Astrocyte (in vitro differentiated cells and primary cell): ENCODE results near the gene TPM3. TPM values are rescaled to one million over a fixed set of nuclear protein-coding genes. Genes with fewer than 3 reads are reported as not detected.
"Not testable (repeated sequence)": the region's sequence is repeated elsewhere in the genome, so short reads cannot be mapped to it uniquely, and the experiment has no call there.

Source experiments
- DNase-seq: peaks from one replicate; pipeline ENCODE4 v3.0.0-alpha.2; 2010; ENCODE audit warnings: low read depth
- FAIRE-seq: peaks from 2 replicates; lab custom pipeline; 2011; peaks lifted over from hg19 to GRCh38; lab: Jason Lieb, UNC
- H2AFZ ChIP-seq: 2 replicates; pipeline ENCODE4 v1.6.0; 2012; ENCODE audit warnings: low read depth, low read length, inconsistent platforms
- H3K27ac ChIP-seq: 2 replicates; pipeline ENCODE4 v1.5.1; 2011; ENCODE audit warnings: low read depth, low read length, inconsistent platforms
- H3K27me3 ChIP-seq: 2 replicates; pipeline ENCODE4 v1.6.0; 2011; ENCODE audit warnings: low read length, inconsistent platforms; ENCODE audit not compliant: insufficient read depth
- H3K36me3 ChIP-seq: 2 replicates; pipeline ENCODE4 v1.5.1; 2011; ENCODE audit warnings: low read length, inconsistent platforms; ENCODE audit not compliant: insufficient read depth
- H3K4me1 ChIP-seq: 2 replicates; pipeline ENCODE4 v1.5.1; 2011; ENCODE audit warnings: low read length, inconsistent platforms; ENCODE audit not compliant: insufficient read depth
- H3K4me2 ChIP-seq: 2 replicates; pipeline ENCODE4 v1.6.0; 2012; ENCODE audit warnings: low read length, inconsistent platforms
- H3K4me3 ChIP-seq: 2 replicates; pipeline ENCODE4 v1.5.1; 2011; ENCODE audit warnings: low read depth, mild to moderate bottlenecking, low read length, inconsistent platforms; ENCODE audit not compliant: insufficient read depth
- H3K79me2 ChIP-seq: 2 replicates; pipeline ENCODE4 v1.6.0; 2012; ENCODE audit warnings: mild to moderate bottlenecking, low read length, inconsistent platforms; ENCODE audit not compliant: insufficient read depth
- H3K9ac ChIP-seq: 2 replicates; pipeline ENCODE4 v1.6.0; 2012; ENCODE audit warnings: mild to moderate bottlenecking, low read length, inconsistent platforms
- H3K9me3 ChIP-seq: 2 replicates; pipeline ENCODE4 v1.5.1; 2012; ENCODE audit warnings: low read depth, mild to moderate bottlenecking, low read length, inconsistent platforms; ENCODE audit not compliant: insufficient read depth
- H4K20me1 ChIP-seq: 2 replicates; pipeline ENCODE4 v1.6.0; 2012; ENCODE audit warnings: low read length, inconsistent platforms; ENCODE audit not compliant: insufficient read depth
- H3K27ac Mint-ChIP-seq: one replicate; pipeline ENCODE4 v1.8.0; 2021; ENCODE audit warnings: mild to moderate bottlenecking, mixed read lengths; ENCODE audit not compliant: unreplicated experiment
- H3K27me3 Mint-ChIP-seq: one replicate; pipeline ENCODE4 v1.8.0; 2021; ENCODE audit warnings: low read depth, mixed read lengths; ENCODE audit not compliant: unreplicated experiment
- H3K36me3 Mint-ChIP-seq: one replicate; pipeline ENCODE4 v1.8.0; 2021; ENCODE audit warnings: low read depth, mixed read lengths; ENCODE audit not compliant: unreplicated experiment
- H3K4me1 Mint-ChIP-seq: one replicate; pipeline ENCODE4 v1.8.0; 2021; ENCODE audit warnings: low read depth, mixed read lengths; ENCODE audit not compliant: unreplicated experiment
- H3K4me3 Mint-ChIP-seq: one replicate; pipeline ENCODE4 v1.8.0; 2021; ENCODE audit warnings: mild to moderate bottlenecking, moderate library complexity, mixed read lengths; ENCODE audit not compliant: unreplicated experiment
- H3K9me3 Mint-ChIP-seq: one replicate; pipeline ENCODE4 v1.8.0; 2021; ENCODE audit warnings: mild to moderate bottlenecking, mixed read lengths; ENCODE audit not compliant: unreplicated experiment
- EZH2 ChIP-seq: IDR thresholded peaks from 2 replicates; pipeline ENCODE4 v1.6.1; 2012; ENCODE audit warnings: mild to moderate bottlenecking, low read length, inconsistent platforms; ENCODE audit not compliant: insufficient read depth
- total RNA-seq: library from RNA; stranded (reverse); gene quantifications from 2 replicates; pipeline ENCODE4 v1.2.1, GENCODE V29; 2021
- TF ChIP-seq, protein P1 (sequence below): IDR thresholded peaks from 2 replicates; pipeline ENCODE4 v1.5.1; 2011; ENCODE audit warnings: low read depth, mild to moderate bottlenecking, inconsistent platforms, low read length, moderate library complexity; ENCODE audit not compliant: insufficient read depth

TPM3 gene
- total RNA-seq, 1 donor from 2014 or later: 687 TPM

- H3K9me3 ChIP-seq: no peaks in the 10 kb centered on the region
- Mint-ChIP-seq H3K27me3 (no peaks in the 10 kb centered on the region), H3K4me1 (peaks cover under 1% of the 10 kb centered on the region), H3K36me3 (peaks cover 35% of the 10 kb centered on the region), H3K27ac (no peak overlapping the region), H3K9me3 (no peaks in the 10 kb centered on the region), H3K4me3 (no peak overlapping the region)
- H3K36me3 ChIP-seq: peaks cover 61% of the 10 kb centered on the region
- DNase-seq (no peak), FAIRE-seq (no peak)
- no peak overlapping the region for H3K4me2 ChIP-seq
- H3K9ac ChIP-seq: no peak overlapping the region
- TF ChIP-seq, protein P1, sequence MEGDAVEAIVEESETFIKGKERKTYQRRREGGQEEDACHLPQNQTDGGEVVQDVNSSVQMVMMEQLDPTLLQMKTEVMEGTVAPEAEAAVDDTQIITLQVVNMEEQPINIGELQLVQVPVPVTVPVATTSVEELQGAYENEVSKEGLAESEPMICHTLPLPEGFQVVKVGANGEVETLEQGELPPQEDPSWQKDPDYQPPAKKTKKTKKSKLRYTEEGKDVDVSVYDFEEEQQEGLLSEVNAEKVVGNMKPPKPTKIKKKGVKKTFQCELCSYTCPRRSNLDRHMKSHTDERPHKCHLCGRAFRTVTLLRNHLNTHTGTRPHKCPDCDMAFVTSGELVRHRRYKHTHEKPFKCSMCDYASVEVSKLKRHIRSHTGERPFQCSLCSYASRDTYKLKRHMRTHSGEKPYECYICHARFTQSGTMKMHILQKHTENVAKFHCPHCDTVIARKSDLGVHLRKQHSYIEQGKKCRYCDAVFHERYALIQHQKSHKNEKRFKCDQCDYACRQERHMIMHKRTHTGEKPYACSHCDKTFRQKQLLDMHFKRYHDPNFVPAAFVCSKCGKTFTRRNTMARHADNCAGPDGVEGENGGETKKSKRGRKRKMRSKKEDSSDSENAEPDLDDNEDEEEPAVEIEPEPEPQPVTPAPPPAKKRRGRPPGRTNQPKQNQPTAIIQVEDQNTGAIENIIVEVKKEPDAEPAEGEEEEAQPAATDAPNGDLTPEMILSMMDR: no peak
- no peak for TF ChIP-seq EZH2
- no peak overlapping the region for H3K4me3 ChIP-seq
- peaks cover 79% of the 10 kb centered on the region for H4K20me1 ChIP-seq
- no peak overlapping the region for H3K27ac ChIP-seq
- H3K4me1 ChIP-seq: no peaks in the 10 kb centered on the region
- H2AFZ ChIP-seq: no peak overlapping the region
- no peaks in the 10 kb centered on the region for H3K27me3 ChIP-seq
- peaks cover 71% of the 10 kb centered on the region for H3K79me2 ChIP-seq
These were observed 46.1 kb upstream of the TPM3 start for GRCh38 chr1:154237880-154238506.

DNA sequence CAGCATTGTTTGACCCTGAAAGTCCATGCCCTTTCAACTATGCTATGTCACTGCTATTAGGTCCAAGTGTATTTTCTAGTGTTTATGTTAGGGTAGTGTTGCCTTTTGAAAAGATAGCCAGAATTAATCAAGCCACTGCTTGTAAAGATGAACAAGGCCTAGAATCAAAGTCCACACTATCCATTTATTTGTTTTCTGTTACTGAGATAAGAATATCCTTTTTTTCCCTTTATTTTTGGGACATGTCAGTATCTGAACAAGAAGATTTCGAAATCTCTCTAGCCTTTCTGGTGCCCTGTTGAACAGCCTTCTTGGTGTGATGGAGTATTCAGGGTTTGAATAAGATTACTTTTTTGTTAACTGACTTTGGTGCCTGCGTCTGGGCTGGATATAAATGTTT is 45.5 kb upstream of the TPM3 start:
- no peak overlapping the region for H3K27ac ChIP-seq
- H3K9ac ChIP-seq: no peak overlapping the region
- H4K20me1 ChIP-seq: peaks cover 79% of the 10 kb centered on the region
- H3K36me3 ChIP-seq: peaks cover 58% of the 10 kb centered on the region
- no peaks in the 10 kb centered on the region for H3K9me3 ChIP-seq
- H3K4me1 ChIP-seq: no peaks in the 10 kb centered on the region
- no peak overlapping the region for H3K27ac Mint-ChIP-seq
- DNase-seq (no peak), FAIRE-seq (no peak)
- no peak overlapping the region for H3K4me3 ChIP-seq
- peaks cover 76% of the 10 kb centered on the region for H3K79me2 ChIP-seq
- no peaks in the 10 kb centered on the region for H3K27me3 Mint-ChIP-seq
- no peak overlapping the region for H3K4me3 Mint-ChIP-seq
- H3K4me2 ChIP-seq: no peak overlapping the region
- H2AFZ ChIP-seq: no peak overlapping the region
- H3K36me3 Mint-ChIP-seq: peaks cover 34% of the 10 kb centered on the region
- no peaks in the 10 kb centered on the region for H3K27me3 ChIP-seq
- H3K9me3 Mint-ChIP-seq: no peaks in the 10 kb centered on the region
- TF ChIP-seq EZH2: no peak
- TF ChIP-seq, protein P1: no peak
- H3K4me1 Mint-ChIP-seq: no peaks in the 10 kb centered on the region

GRCh38 chr1:154236855-154237254 is 45.0 kb upstream of the TPM3 start:
- H3K27ac ChIP-seq: no peak overlapping the region
- Mint-ChIP-seq H3K36me3 (peaks cover 34% of the 10 kb centered on the region), H3K27me3 (no peaks in the 10 kb centered on the region), H3K27ac (no peak overlapping the region), H3K4me3 (no peak overlapping the region), H3K9me3 (no peaks in the 10 kb centered on the region), H3K4me1 (no peaks in the 10 kb centered on the region)
- DNase-seq: no peak
- H3K4me2 ChIP-seq: no peak overlapping the region
- no peak for TF ChIP-seq EZH2
- TF ChIP-seq, protein P1: no peak
- FAIRE-seq: no peak
- peaks cover 79% of the 10 kb centered on the region for H4K20me1 ChIP-seq
- no peak overlapping the region for H3K4me3 ChIP-seq
- no peak overlapping the region for H3K9ac ChIP-seq
- H3K79me2 ChIP-seq: peaks cover 76% of the 10 kb centered on the region
- H3K4me1 ChIP-seq: no peaks in the 10 kb centered on the region
- H3K9me3 ChIP-seq: no peaks in the 10 kb centered on the region
- peaks cover 56% of the 10 kb centered on the region for H3K36me3 ChIP-seq
- no peaks in the 10 kb centered on the region for H3K27me3 ChIP-seq
- H2AFZ ChIP-seq: no peak overlapping the region

DNA sequence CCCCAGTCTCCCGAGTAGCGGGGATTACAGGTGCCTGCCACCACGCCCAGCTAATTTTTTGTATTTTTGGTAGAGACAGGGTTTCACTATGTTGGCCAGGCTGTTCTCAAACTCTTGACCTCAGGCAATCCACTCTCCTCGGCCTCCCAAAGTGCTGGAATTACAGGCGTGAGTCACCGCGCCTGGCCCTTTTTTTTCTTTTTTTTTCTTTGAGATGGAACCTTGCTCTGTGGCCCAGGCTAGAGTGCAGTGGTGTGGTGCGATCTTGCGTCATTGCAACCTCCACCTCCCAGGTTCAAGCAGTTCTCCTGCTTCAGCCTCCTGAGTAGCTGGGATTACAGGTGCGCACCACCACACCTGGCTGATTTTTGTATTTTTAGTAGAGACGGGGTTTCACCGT is 41.2 kb upstream of the TPM3 start:
- not testable (repeated sequence) for H3K27me3 ChIP-seq, H3K9ac ChIP-seq, H3K27ac ChIP-seq, H3K4me2 ChIP-seq, H3K9me3 ChIP-seq, H3K27ac Mint-ChIP-seq, FAIRE-seq, H3K4me1 Mint-ChIP-seq, DNase-seq, H3K27me3 Mint-ChIP-seq, H3K9me3 Mint-ChIP-seq, H3K4me1 ChIP-seq, H3K4me3 ChIP-seq, H2AFZ ChIP-seq
- peaks cover 77% of the 10 kb centered on the region for H3K79me2 ChIP-seq
- peaks cover 79% of the 10 kb centered on the region for H4K20me1 ChIP-seq
- Mint-ChIP-seq H3K4me3 (peak overlapping the region; percentile 65), H3K36me3 (peaks cover 34% of the 10 kb centered on the region)
- peaks cover 68% of the 10 kb centered on the region for H3K36me3 ChIP-seq
